K562 (cell line): ENCODE data around the gene RPL27A. TPM values are rescaled to one million over a fixed set of nuclear protein-coding genes. Genes with fewer than 3 reads are reported as not detected.

ENCODE experiments used
- ATAC-seq: fragments of 200-7000 bp; cut with Tn5 transposase; 3 replicates; pipeline ENCODE4 v1.9.1; 2020; ENCODE audit warnings: moderate library complexity
- BruUV-seq: library from RNA; stranded (reverse); fragments of 400-500 nt; replicated peaks from 2 replicates; lab custom pipeline; 2021; lab: Mats Ljungman, UMichigan
- CTCF ChIA-PET: fragments of 300-600 bp; formaldehyde crosslinking; extraction: SDS; loops from one replicate; lab custom pipeline; 2021; ENCODE audit warnings: low intra/inter-chr PET ratio; lab: Yijun Ruan, JAX
- POLR2A ChIA-PET: fragments of 300-600, 350-650 bp; sonication (Branson Sonifier 250); formaldehyde crosslinking; extraction: SDS; loops from one replicate; lab custom pipeline; 2021; ENCODE audit warnings: antibody characterized with exemption, inconsistent platforms; lab: Yijun Ruan, JAX
- DNase-seq, 4 experiments: peaks; one replicate each; pipeline versions ENCODE4 v3.0.0 to v3.0.0-alpha.2; 2011 to 2018; ENCODE audit warnings: low spot score in 3 of 4, mixed read lengths in 3 of 4; ENCODE audit errors: extremely low read depth in 1 of 4
- FAIRE-seq: peaks from 2 replicates; lab custom pipeline; 2011; peaks lifted over from hg19 to GRCh38; lab: Jason Lieb, UNC
- H2AFZ ChIP-seq: 2 replicates; pipeline ENCODE4 v1.6.0; 2011; ENCODE audit warnings: low read depth, low read length, control low read depth, inconsistent platforms
- H3K27ac ChIP-seq: fragments of 200-600 bp; 3 replicates; pipeline ENCODE4 v1.8.0; 2011; ENCODE audit warnings: low read depth, mild to moderate bottlenecking, control low read depth, inconsistent platforms, low read length, moderate library complexity, mixed read lengths; ENCODE audit errors: extremely low read depth
- H3K27me3 ChIP-seq, 2 experiments: fragments of 300-600 bp in 1 of 2; 2 replicates in 1 of 2; 3 replicates in 1 of 2; pipeline versions ENCODE4 v1.6.0 to v1.8.0; 2011; ENCODE audit warnings: inconsistent platforms in 2 of 2, low read length in 2 of 2, mild to moderate bottlenecking in 1 of 2, mixed read lengths in 1 of 2, moderate library complexity in 1 of 2; ENCODE audit not compliant: control insufficient read depth in 2 of 2, insufficient read depth in 2 of 2
- H3K36me3 ChIP-seq: fragments of 300-600 bp; 3 replicates; pipeline ENCODE4 v1.8.0; 2011; ENCODE audit warnings: mild to moderate bottlenecking, low read length, inconsistent platforms; ENCODE audit not compliant: control insufficient read depth, insufficient read depth
- H3K4me1 ChIP-seq, 2 experiments: fragments of 200-600 bp in 1 of 2; replicated peaks in 1 of 2; 2 replicates in 1 of 2; 3 replicates in 1 of 2; pipeline versions ENCODE4 v1.5.1 to v1.8.0; 2011; ENCODE audit warnings: inconsistent platforms in 2 of 2, low read length in 2 of 2, mild to moderate bottlenecking in 1 of 2, mixed read lengths in 1 of 2, moderate library complexity in 1 of 2; ENCODE audit not compliant: control insufficient read depth in 2 of 2, insufficient read depth in 2 of 2
- H3K4me2 ChIP-seq: 2 replicates; pipeline ENCODE4 v1.6.1; 2011; ENCODE audit warnings: low read length, control low read depth, inconsistent platforms, mixed read lengths; ENCODE audit not compliant: insufficient read depth
- H3K4me3 ChIP-seq: fragments of 200-600 bp; sonication (generic), shearing (Covaris generic); 2 replicates; pipeline ENCODE4 v1.5.1; 2016; ENCODE audit warnings: control low read depth, inconsistent platforms
- H3K79me2 ChIP-seq: fragments of 200-600 bp; 3 replicates; pipeline ENCODE4 v1.8.0; 2011; ENCODE audit warnings: low read length, inconsistent platforms; ENCODE audit not compliant: control insufficient read depth, insufficient read depth
- H3K9ac ChIP-seq, 2 experiments: 2 replicates each; pipeline versions ENCODE4 v1.6.0 to v1.6.1; 2011; ENCODE audit warnings: low read depth in 2 of 2, low read length in 2 of 2, control low read depth in 1 of 2, inconsistent platforms in 1 of 2, mild to moderate bottlenecking in 1 of 2, mixed read lengths in 1 of 2; ENCODE audit not compliant: insufficient read depth in 1 of 2
- H3K9me1 ChIP-seq: one replicate; pipeline ENCODE4 v1.6.0; 2011; ENCODE audit warnings: inconsistent platforms, mild to moderate bottlenecking, low read length, moderate library complexity; ENCODE audit not compliant: control insufficient read depth, insufficient read depth
- H3K9me3 ChIP-seq: replicated peaks from 2 replicates; pipeline ENCODE4 v1.5.1; 2011; ENCODE audit warnings: low read depth, low read length, inconsistent platforms; ENCODE audit not compliant: control insufficient read depth, insufficient read depth
- H4K20me1 ChIP-seq: replicated peaks from 2 replicates; pipeline ENCODE4 v1.6.1; 2011; ENCODE audit warnings: low read length, inconsistent platforms, mixed read lengths; ENCODE audit not compliant: control insufficient read depth, insufficient read depth
- HDAC3 ChIP-seq: fragments of 450-650 bp; IDR thresholded peaks from 2 replicates; pipeline ENCODE4 v1.6.1; 2018; ENCODE audit warnings: borderline replicate concordance, mild to moderate bottlenecking, moderate library complexity; ENCODE audit not compliant: partially characterized antibody
- NONO ChIP-seq, 2 experiments: fragments of 200-400 bp in 1 of 2; fragments of 450-650 bp in 1 of 2; formaldehyde crosslinking in 1 of 2; IDR thresholded peaks; 2 replicates each; pipeline ENCODE4 v1.6.1; 2017; ENCODE audit warnings: low read depth in 2 of 2, mild to moderate bottlenecking in 2 of 2, moderate library complexity in 2 of 2, low read length in 1 of 2
- NR1H2 ChIP-seq: sonication (generic); formaldehyde crosslinking; IDR thresholded peaks from 2 replicates; pipeline ENCODE4 v1.4.0; 2020; ENCODE audit warnings: mild to moderate bottlenecking, missing genetic modification reagents
- NR2F6 ChIP-seq: fragments of 450-650 bp; formaldehyde crosslinking; IDR thresholded peaks from 2 replicates; pipeline ENCODE4 v1.4.0; 2020; ENCODE audit warnings: mild to moderate bottlenecking
- POLR2B ChIP-seq: fragments of 450-650 bp; IDR thresholded peaks from 2 replicates; pipeline ENCODE4 v1.6.1; 2018; ENCODE audit warnings: low read depth; ENCODE audit not compliant: partially characterized antibody
- PREB ChIP-seq: sonication (generic); formaldehyde crosslinking; IDR thresholded peaks from 2 replicates; pipeline ENCODE4 v1.8.1; 2023; ENCODE audit warnings: mild to moderate bottlenecking, missing genetic modification reagents
- SPI1 ChIP-seq: IDR thresholded peaks from 2 replicates; pipeline ENCODE4 v1.6.1; 2011; ENCODE audit warnings: low read depth, low read length, control low read depth, borderline replicate concordance
- ZNF12 ChIP-seq: sonication (generic); formaldehyde crosslinking; IDR thresholded peaks from 2 replicates; pipeline ENCODE4 v1.4.0; 2020; ENCODE audit warnings: mild to moderate bottlenecking, missing genetic modification reagents
- ZNF134 ChIP-seq: fragments of 250-450 bp; sonication (Bioruptor Pico); conservative IDR thresholded peaks from 2 replicates; pipeline ENCODE4 v1.4.0; 2020
- ZNF140 ChIP-seq: fragments of 250-450 bp; sonication (Bioruptor Pico); IDR thresholded peaks from 2 replicates; pipeline ENCODE4 v1.8.0; 2021; ENCODE audit warnings: moderate library complexity, mild to moderate bottlenecking, inconsistent platforms
- ZNF263 ChIP-seq: sonication (generic); formaldehyde crosslinking; IDR thresholded peaks from 2 replicates; pipeline ENCODE4 v1.8.0; 2022; ENCODE audit warnings: mild to moderate bottlenecking, missing genetic modification reagents, borderline replicate concordance
- ZNF408 ChIP-seq: fragments of 250-450 bp; sonication (Bioruptor Pico); IDR thresholded peaks from 2 replicates; pipeline ENCODE4 v1.4.0; 2020; ENCODE audit warnings: low read depth, mild to moderate bottlenecking, moderate library complexity
- ZNF511 ChIP-seq: sonication (generic); formaldehyde crosslinking; IDR thresholded peaks from 2 replicates; pipeline ENCODE4 v1.8.0; 2022; ENCODE audit warnings: mild to moderate bottlenecking, missing genetic modification reagents
- WGBS: fragments of 100-300 bp; shearing (Covaris generic); methylation state at CpG from one replicate; pipeline ENCODE4 v1.1.6; 2016; ENCODE audit warnings: low coverage, mixed read lengths; ENCODE audit not compliant: insufficient coverage; ENCODE audit errors: missing lambda C conversion rate; 5-methylcytosine and 5-hydroxymethylcytosine counted together
- in situ Hi-C: fragments of 300-500 bp; cut with MboI; formaldehyde crosslinking; loops from 4 replicates; pipeline ENCODE4 v1.15.0; 2018; ENCODE audit warnings: inconsistent platforms, mixed read lengths
- intact Hi-C: fragments of 100-400 bp; cut with micrococcal nuclease; formaldehyde crosslinking; loops from 2 replicates; pipeline ENCODE4 v1.14.2; 2022
- polyA plus RNA-seq, 8 experiments: library from polyadenylated mRNA; depleted of rRNA in 4 of 8; stranded (reverse) in 5 of 8; unstranded in 3 of 8; fragments of >200 nt; fragmentation: Nextera tagmentation in 2 of 8; fragmentation: Illumina TruSeq in 1 of 8; extraction: Ambion mirVana in 2 of 8; extraction: Trizol in 1 of 8; gene quantifications; 2 replicates each; pipeline versions ENCODE4 v1.2.1 to v1.2.3, GENCODE V29; 2011 to 2014; ENCODE audit warnings: inconsistent platforms in 1 of 8, missing spikeins in 1 of 8
- total RNA-seq, 7 experiments: library from RNA; depleted of rRNA in 6 of 7; stranded (reverse); fragments of >200 nt in 6 of 7; fragmentation: Illumina TruSeq in 2 of 7; extraction: Trizol in 2 of 7; gene quantifications; 2 replicates each; pipeline versions ENCODE4 v1.2.1 to v1.2.3, GENCODE V29; 2011 to 2021; ENCODE audit warnings: low replicate concordance in 1 of 7

The RPL27A gene
- total and polyA plus RNA-seq, 9 of the 15 experiments (the other 6 are each of a cell fraction or from before 2014, with no cell fraction given) = 790 to 4,241 (median 2,267) TPM

GRCh38 chr11:8646873-8647272 is 35.7 kb upstream of the RPL27A start:
- Histone ChIP-seq H3K4me2 (no peak overlapping the region), H3K27me3 (no peaks in the 10 kb centered on the region), H3K9me3 (no peaks in the 10 kb centered on the region), H4K20me1 (no peaks in the 10 kb centered on the region), H3K36me3 (peaks cover 30% of the 10 kb centered on the region; the same call in 2 of the 3 replicates), H3K4me3 (no peak overlapping the region), H3K4me1 (no peaks in the 10 kb centered on the region), H3K9me1 (no peaks in the 10 kb centered on the region), H3K79me2 (no peaks in the 10 kb centered on the region), H3K27ac (no peak overlapping the region), H3K9ac (no peak overlapping the region), H2AFZ (no peak overlapping the region)
- ChIA-PET POLR2A (no interaction called here), CTCF (no interaction called here)
- no peak for FAIRE-seq
- no TSS peak for BruUV-seq
- WGBS = 83% methylated on average over 4 of the region's 4 CpGs
- intact Hi-C loops (no loop called here), in situ Hi-C loops (no loop called here)
- DNase-seq = no peak
- no peak for ATAC-seq
- TF ChIP-seq HDAC3 (no peak), ZNF134 (CRISPR knock-in tag) (no peak), NR1H2 (CRISPR knock-in tag) (no peak), PREB (no peak), ZNF12 (no peak), NONO (IDR thresholded peaks at IDR 0.05; ENCODE audit: low read depth in 2 of 2, low read length in 1 of 2) (no peak), ZNF511 (CRISPR knock-in tag) (no peak), NR2F6 (CRISPR knock-in tag) (no peak), ZNF140 (CRISPR knock-in tag) (no peak), ZNF408 (CRISPR knock-in tag) (no peak), SPI1 (no peak), ZNF263 (CRISPR knock-in tag) (no peak), POLR2B (no peak)
